NCI-H187 treated with DMSO at 0.1 percent for 48 hours (cell line): ENCODE measurements around the gene SGK1.
"Not testable (repeated sequence)": the region's sequence is repeated elsewhere in the genome, so short reads cannot be mapped to it uniquely, and the experiment has no call there.

ENCODE experiments used
- DNase-seq: peaks from one replicate; lab custom pipeline; 2025; lab: John Stamatoyannopoulos, UW

SGK1 gene

GRCh38 chr6:134221250-134221649 lies 96.7 kb downstream of the SGK1 start:
- no peak for DNase-seq

- DNase-seq = no peak
These were observed 100.1 kb downstream of the SGK1 start for GRCh38 chr6:134217798-134218140.

- no peak for DNase-seq
These were observed 100.7 kb downstream of the SGK1 start for GRCh38 chr6:134217105-134217797.

GRCh38 chr6:134216301-134217010 lies 101.5 kb downstream of the SGK1 start:
- DNase-seq = no peak

- not testable (repeated sequence) for DNase-seq
These were observed 104.5 kb downstream of the SGK1 start for GRCh38 chr6:134213410-134213809.

- no peak for DNase-seq
These were observed 106.6 kb downstream of the SGK1 start for GRCh38 chr6:134211297-134211696.

GRCh38 chr6:134207421-134207820 lies 110.5 kb downstream of the SGK1 start:
- no peak for DNase-seq

GRCh38 chr6:134205366-134205765 lies 112.5 kb downstream of the SGK1 start:
- DNase-seq = no peak

GRCh38 chr6:134204759-134205158 lies 113.2 kb downstream of the SGK1 start:
- DNase-seq = not testable (repeated sequence)

GRCh38 chr6:134204031-134204430 lies 113.9 kb downstream of the SGK1 start:
- no peak for DNase-seq

GRCh38 chr6:134201716-134202115 lies 116.2 kb downstream of the SGK1 start:
- DNase-seq = no peak

- no peak for DNase-seq
These were observed 117.9 kb downstream of the SGK1 start for GRCh38 chr6:134199848-134200606.

GRCh38 chr6:134198093-134198492 lies 119.8 kb downstream of the SGK1 start:
- DNase-seq = no peak

- not testable (repeated sequence) for DNase-seq
These were observed 120.2 kb downstream of the SGK1 start for GRCh38 chr6:134197685-134198084.

- DNase-seq = no peak
These were observed 121.2 kb downstream of the SGK1 start for GRCh38 chr6:134196568-134197193.

- DNase-seq = no peak
These were observed 121.9 kb downstream of the SGK1 start for GRCh38 chr6:134195985-134196384.

GRCh38 chr6:134195164-134195906 lies 122.6 kb downstream of the SGK1 start:
- DNase-seq = no peak

GRCh38 chr6:134193536-134194498 lies 124.1 kb downstream of the SGK1 start:
- no peak for DNase-seq

GRCh38 chr6:134192609-134193008 lies 125.3 kb downstream of the SGK1 start:
- DNase-seq = not testable (repeated sequence)

GRCh38 chr6:134190883-134191282 lies 127.0 kb downstream of the SGK1 start:
- DNase-seq = no peak

GRCh38 chr6:134187751-134188150 lies 130.2 kb downstream of the SGK1 start:
- no peak for DNase-seq
